Measurements from ENCODE around the gene ABCA2.

DNA sequence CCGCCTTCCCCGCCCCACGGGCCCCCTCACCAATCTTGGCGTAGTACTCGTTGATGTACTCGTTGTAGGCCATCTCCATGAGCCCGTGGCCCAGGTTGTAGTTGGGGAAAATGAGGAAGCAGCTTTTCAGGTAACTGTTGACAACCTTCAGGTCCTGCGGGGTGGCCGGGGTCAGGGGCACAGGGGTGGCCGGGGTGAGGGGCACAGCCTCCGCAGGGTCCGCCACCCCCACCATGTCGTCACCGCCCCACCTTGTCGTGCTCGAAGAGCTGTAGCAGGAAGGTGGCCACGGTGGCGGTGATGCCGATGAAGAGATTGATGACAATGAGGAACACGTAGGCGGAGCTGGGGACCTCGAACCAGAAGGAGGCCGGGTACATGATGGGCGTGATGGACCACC, 16.9 kb downstream of the ABCA2 start:
- TF ChIP-seq, protein P1, sequence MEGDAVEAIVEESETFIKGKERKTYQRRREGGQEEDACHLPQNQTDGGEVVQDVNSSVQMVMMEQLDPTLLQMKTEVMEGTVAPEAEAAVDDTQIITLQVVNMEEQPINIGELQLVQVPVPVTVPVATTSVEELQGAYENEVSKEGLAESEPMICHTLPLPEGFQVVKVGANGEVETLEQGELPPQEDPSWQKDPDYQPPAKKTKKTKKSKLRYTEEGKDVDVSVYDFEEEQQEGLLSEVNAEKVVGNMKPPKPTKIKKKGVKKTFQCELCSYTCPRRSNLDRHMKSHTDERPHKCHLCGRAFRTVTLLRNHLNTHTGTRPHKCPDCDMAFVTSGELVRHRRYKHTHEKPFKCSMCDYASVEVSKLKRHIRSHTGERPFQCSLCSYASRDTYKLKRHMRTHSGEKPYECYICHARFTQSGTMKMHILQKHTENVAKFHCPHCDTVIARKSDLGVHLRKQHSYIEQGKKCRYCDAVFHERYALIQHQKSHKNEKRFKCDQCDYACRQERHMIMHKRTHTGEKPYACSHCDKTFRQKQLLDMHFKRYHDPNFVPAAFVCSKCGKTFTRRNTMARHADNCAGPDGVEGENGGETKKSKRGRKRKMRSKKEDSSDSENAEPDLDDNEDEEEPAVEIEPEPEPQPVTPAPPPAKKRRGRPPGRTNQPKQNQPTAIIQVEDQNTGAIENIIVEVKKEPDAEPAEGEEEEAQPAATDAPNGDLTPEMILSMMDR (IDR thresholded peaks at IDR 0.05) = no peak
- TF ChIP-seq POLR2AphosphoS5 (IDR thresholded peaks at IDR 0.05) (no peak), POLR2A (IDR thresholded peaks at IDR 0.05) (no peak)

All from breast epithelium (tissue), 3 donors.